ENCODE measurements around the gene KHDRBS1.
A peak's percentile ranks its signal among the peaks of the same experiment; 100 is the strongest.
"Not testable (repeated sequence)": the region's sequence is repeated elsewhere in the genome, so short reads cannot be mapped to it uniquely, and the experiment has no call there.

Gene KHDRBS1

GRCh38 chr1:32014199-32014947 lies 705 bp downstream of the KHDRBS1 start:
- DNase-seq: peak; percentile 11 to 22

GRCh38 chr1:32014948-32015273 lies 1.2 kb downstream of the KHDRBS1 start:
- DNase-seq: no peak

GRCh38 chr1:32020339-32020738 lies 6.7 kb downstream of the KHDRBS1 start:
- no peak for DNase-seq

- not testable (repeated sequence) for DNase-seq
Measured at GRCh38 chr1:32021574-32022018, 7.9 kb downstream of the KHDRBS1 start.

- DNase-seq: no peak
Measured at GRCh38 chr1:32023351-32023750, 9.7 kb downstream of the KHDRBS1 start.

GRCh38 chr1:32025515-32025914 lies 11.8 kb downstream of the KHDRBS1 start:
- DNase-seq: no peak

GRCh38 chr1:32028746-32029145 lies 15.1 kb downstream of the KHDRBS1 start:
- no peak for DNase-seq

- DNase-seq: no peak
Measured at GRCh38 chr1:32031578-32032274, 18.1 kb downstream of the KHDRBS1 start.

- no peak for DNase-seq
Measured at GRCh38 chr1:32032275-32032615, 18.6 kb downstream of the KHDRBS1 start.

- no peak for DNase-seq
Measured at GRCh38 chr1:32035119-32035518, 21.5 kb downstream of the KHDRBS1 start.

- no peak for DNase-seq
Measured at GRCh38 chr1:32040711-32041110, 27.0 kb downstream of the KHDRBS1 start.

GRCh38 chr1:32042330-32042729 lies 28.7 kb downstream of the KHDRBS1 start:
- no peak for DNase-seq

GRCh38 chr1:32044234-32044633 lies 30.6 kb downstream of the KHDRBS1 start:
- DNase-seq: no peak

GRCh38 chr1:32045772-32046171 lies 32.1 kb downstream of the KHDRBS1 start:
- DNase-seq: no peak

GRCh38 chr1:32047701-32048100 lies 34.0 kb downstream of the KHDRBS1 start:
- no peak for DNase-seq

- no peak for DNase-seq
Measured at GRCh38 chr1:32048440-32048839, 34.8 kb downstream of the KHDRBS1 start.

- DNase-seq: no peak
Measured at GRCh38 chr1:32051706-32052105, 38.0 kb downstream of the KHDRBS1 start.

- DNase-seq: no peak
Measured at GRCh38 chr1:32052887-32053286, 39.2 kb downstream of the KHDRBS1 start.

- no peak for DNase-seq
Measured at GRCh38 chr1:32055416-32055815, 41.7 kb downstream of the KHDRBS1 start.

- no peak for DNase-seq
Measured at GRCh38 chr1:32056598-32056997, 42.9 kb downstream of the KHDRBS1 start.

GRCh38 chr1:32060914-32061313 lies 47.2 kb downstream of the KHDRBS1 start:
- DNase-seq: no peak

GRCh38 chr1:32062867-32063230 lies 49.2 kb downstream of the KHDRBS1 start:
- no peak for DNase-seq

- DNase-seq: peak; percentile 2 to 15
Measured at GRCh38 chr1:32063261-32063681, 49.6 kb downstream of the KHDRBS1 start.

- DNase-seq: not testable (repeated sequence)
Measured at GRCh38 chr1:32065613-32066488, 52.2 kb downstream of the KHDRBS1 start.
